GM13976 (cell line): ENCODE data around the gene TRAPPC12.

Source experiments
- DNase-seq: peaks from one replicate; pipeline ENCODE4 v3.0.0; 2012; ENCODE audit warnings: low spot score
- CTCF ChIP-seq: IDR thresholded peaks from 2 replicates; pipeline ENCODE4 v1.5.1; 2012; ENCODE audit warnings: borderline replicate concordance, mild to moderate bottlenecking; ENCODE audit not compliant: insufficient read depth; ENCODE audit errors: extremely low read depth, missing control alignments, control extremely low read depth
- in situ Hi-C: fragments of 300-500 bp; cut with MboI; formaldehyde crosslinking; loops from one replicate; pipeline ENCODE4 v1.12.0; 2022; ENCODE audit warnings: low sequenced_read_pairs, mixed read lengths, inconsistent platforms; ENCODE audit not compliant: unreplicated experiment

Gene TRAPPC12

GRCh38 chr2:3426615-3427014, 47.1 kb downstream of the TRAPPC12 start:
- in situ Hi-C loops: no loop called here
- DNase-seq: no peak
- no peak for TF ChIP-seq CTCF

GRCh38 chr2:3427272-3427671, 47.8 kb downstream of the TRAPPC12 start:
- in situ Hi-C loops: no loop called here

DNA sequence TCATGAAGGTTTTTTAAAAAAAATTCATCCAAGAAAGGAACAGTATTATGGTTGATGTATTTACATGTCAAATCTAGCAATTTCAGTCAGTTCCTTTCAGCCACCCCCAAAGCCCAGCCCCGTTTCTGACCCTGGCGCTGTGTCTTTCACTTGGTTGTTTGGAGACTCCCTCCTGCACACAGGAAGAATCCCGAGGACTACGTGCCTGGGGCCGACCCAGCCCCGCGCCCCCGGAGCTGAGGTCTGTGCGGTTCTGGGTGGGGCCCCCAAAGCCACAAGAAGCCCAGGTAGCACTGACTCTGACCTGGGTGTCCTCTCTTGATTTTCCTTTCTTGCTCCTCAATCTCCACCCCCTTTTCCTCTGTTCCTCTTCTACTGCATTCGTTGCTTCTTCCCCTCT, 49.1 kb downstream of the TRAPPC12 start:
- in situ Hi-C loops: no loop called here
- no peak for DNase-seq
- no peak for TF ChIP-seq CTCF

More at GRCh38 chr2:3427272-3427671, 47.8 kb downstream of the TRAPPC12 start:
- no peak for DNase-seq
- no peak for TF ChIP-seq CTCF

GRCh38 chr2:3429066-3429610, 49.6 kb downstream of the TRAPPC12 start:
- DNase-seq: no peak
- in situ Hi-C loops: no loop called here
- TF ChIP-seq CTCF: no peak

DNA sequence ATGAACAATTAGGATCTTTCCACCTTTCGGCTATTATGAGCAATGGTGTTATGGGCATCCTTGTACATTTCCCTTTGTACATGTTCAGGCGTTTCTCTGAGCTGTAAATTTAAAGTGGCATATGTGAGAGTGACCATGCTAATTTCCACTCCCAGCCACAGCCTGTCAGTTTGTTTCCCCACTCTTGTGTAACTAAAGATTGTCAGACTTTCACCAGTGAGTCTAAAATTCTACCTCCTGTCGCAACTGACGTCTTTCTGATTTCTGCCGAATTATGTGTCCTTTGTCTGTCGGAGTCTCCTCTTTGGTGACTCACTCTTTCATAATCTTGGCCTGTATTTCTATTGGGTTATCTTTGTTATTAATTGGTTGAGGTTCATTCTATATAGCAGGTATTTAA, 50.7 kb downstream of the TRAPPC12 start:
- TF ChIP-seq CTCF: no peak
- DNase-seq: no peak
- in situ Hi-C loops: no loop called here

DNA sequence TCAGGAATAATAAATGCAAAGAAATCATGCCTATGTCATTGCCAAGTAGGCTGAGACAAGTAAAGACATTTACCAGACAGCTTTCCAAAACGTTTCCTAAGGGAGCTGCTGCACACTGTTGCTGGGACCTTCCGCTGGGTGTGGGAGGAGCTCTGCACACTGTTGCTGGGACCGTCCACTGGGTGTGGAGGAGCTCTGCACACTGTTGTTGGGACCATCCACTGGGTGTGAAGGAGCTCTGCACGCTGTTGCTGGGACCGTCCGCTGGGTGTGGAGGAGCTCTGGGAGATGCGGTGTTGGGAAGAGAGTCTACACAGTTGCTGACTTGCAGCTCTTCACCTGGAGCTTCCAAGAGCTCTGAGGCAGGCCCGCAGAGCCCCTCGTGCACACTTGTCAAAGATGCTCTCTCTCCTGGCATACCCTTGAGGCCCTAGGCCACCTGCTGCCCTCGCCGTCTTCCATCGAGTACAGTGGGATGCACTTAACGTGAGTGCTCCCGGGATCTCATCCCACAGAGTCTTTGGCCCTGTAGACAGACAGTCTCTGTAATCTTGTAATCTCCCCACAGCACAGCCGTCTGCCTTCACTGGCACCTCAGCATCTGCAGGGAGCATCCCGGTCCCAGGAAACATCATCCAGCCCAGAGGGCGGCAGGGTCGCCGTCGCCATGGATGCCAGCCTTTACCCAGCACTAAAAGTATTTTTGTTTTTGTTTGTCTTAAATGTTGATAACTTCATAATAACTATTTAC, 51.4 kb downstream of the TRAPPC12 start:
- in situ Hi-C loops: no loop called here
- no peak for DNase-seq
- TF ChIP-seq CTCF: no peak

GRCh38 chr2:3432067-3432466, 52.6 kb downstream of the TRAPPC12 start:
- no peak for DNase-seq
- no peak for TF ChIP-seq CTCF
- in situ Hi-C loops: no loop called here
